Upper lobe of right lung (tissue), 1 donor: ENCODE measurements around the gene DDX53. TPM values are rescaled to one million over a fixed set of nuclear protein-coding genes. Genes with fewer than 3 reads are reported as not detected.

ENCODE experiments used
- ATAC-seq: fragments of 200-7000 bp; cut with Tn5 transposase; one replicate; pipeline ENCODE4 v1.9.1; 2020; ENCODE audit warnings: mild to moderate bottlenecking, moderate library complexity
- DNase-seq: peaks from one replicate; pipeline ENCODE4 v3.0.0-alpha.2; 2020
- H3K27ac ChIP-seq: fragments of 200-600 bp; one replicate; pipeline ENCODE4 v1.8.0; 2022
- H3K27me3 ChIP-seq: fragments of 200-600 bp; one replicate; pipeline ENCODE4 v1.8.0; 2022; ENCODE audit warnings: mild to moderate bottlenecking
- H3K36me3 ChIP-seq: fragments of 200-600 bp; one replicate; pipeline ENCODE4 v1.8.0; 2022
- H3K4me1 ChIP-seq: fragments of 200-600 bp; one replicate; pipeline ENCODE4 v1.8.0; 2022
- H3K4me3 ChIP-seq: fragments of 200-600 bp; one replicate; pipeline ENCODE4 v1.8.0; 2022; ENCODE audit warnings: mild to moderate bottlenecking
- H3K9me3 ChIP-seq: fragments of 200-600 bp; one replicate; pipeline ENCODE4 v1.8.0; 2022
- intact Hi-C: fragments of 100-400 bp; cut with DNase I; formaldehyde crosslinking; loops from one replicate; pipeline ENCODE4 v1.11.0; 2022
- total RNA-seq: library from RNA; stranded (reverse); fragmentation: NEBNext Ultra II Directional; extraction: Animal tissue kit (Norgen Biotek cat#: 25700); gene quantifications from one replicate; pipeline ENCODE4 v1.2.1, GENCODE V29; 2021
- TF ChIP-seq, protein P1 (sequence below): fragments of 200-600 bp; IDR thresholded peaks from one replicate; pipeline ENCODE4 v1.8.0; 2022; ENCODE audit warnings: antibody characterized with exemption
- donor health status: DM: no; HTN: yes; CAD: no; lungs with severe emphysema.

DDX53 gene
- total RNA-seq, 1 donor from 2014 or later, result not detected

DNA sequence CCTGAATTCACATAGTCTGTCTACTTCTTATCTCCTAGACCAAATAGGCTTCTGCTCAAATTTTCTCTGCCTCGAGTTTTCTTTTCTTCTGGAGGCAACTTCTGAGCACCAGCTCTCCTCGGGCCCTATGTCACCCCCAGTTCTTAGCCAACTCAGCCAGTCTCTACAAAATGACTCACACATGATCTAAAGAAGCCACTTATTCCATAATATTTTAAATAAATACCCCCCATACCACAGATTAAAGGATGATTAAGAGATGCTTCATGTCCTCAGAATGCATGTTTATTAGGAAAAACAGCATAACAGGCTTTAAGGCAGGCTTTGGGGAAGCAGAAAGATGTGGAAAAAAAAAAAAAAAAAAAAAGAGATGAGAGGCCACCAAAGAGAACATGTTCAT, 36.6 kb upstream of the DDX53 start:
- intact Hi-C loops, result no loop called here
- no peaks in the 10 kb centered on the region for H3K36me3 ChIP-seq
- H3K27ac ChIP-seq, result no peak overlapping the region
- H3K27me3 ChIP-seq, result no peaks in the 10 kb centered on the region
- no peak overlapping the region for H3K4me3 ChIP-seq
- TF ChIP-seq, protein P1, sequence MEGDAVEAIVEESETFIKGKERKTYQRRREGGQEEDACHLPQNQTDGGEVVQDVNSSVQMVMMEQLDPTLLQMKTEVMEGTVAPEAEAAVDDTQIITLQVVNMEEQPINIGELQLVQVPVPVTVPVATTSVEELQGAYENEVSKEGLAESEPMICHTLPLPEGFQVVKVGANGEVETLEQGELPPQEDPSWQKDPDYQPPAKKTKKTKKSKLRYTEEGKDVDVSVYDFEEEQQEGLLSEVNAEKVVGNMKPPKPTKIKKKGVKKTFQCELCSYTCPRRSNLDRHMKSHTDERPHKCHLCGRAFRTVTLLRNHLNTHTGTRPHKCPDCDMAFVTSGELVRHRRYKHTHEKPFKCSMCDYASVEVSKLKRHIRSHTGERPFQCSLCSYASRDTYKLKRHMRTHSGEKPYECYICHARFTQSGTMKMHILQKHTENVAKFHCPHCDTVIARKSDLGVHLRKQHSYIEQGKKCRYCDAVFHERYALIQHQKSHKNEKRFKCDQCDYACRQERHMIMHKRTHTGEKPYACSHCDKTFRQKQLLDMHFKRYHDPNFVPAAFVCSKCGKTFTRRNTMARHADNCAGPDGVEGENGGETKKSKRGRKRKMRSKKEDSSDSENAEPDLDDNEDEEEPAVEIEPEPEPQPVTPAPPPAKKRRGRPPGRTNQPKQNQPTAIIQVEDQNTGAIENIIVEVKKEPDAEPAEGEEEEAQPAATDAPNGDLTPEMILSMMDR, result no peak
- H3K9me3 ChIP-seq, result no peaks in the 10 kb centered on the region
- no peak for ATAC-seq
- DNase-seq, result no peak
- no peaks in the 10 kb centered on the region for H3K4me1 ChIP-seq

DNA sequence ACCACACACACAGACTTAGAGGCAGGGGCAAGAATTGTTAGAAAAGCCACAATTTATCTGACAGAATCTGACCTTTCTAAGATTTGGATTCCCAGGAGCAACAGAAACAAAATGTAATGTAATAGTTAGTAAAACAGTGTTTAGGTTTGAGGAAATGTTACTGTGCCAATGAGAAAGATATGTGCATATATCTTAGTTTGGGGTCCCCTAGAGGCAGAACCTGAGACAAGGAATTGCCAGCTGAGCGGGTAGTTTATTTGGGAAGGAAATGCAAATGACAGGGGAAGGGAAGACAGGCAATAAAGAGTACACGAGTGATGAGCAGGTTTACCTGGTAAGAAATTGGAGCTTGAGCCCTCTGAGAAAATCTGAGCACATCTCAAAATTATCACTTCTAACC, 31.3 kb upstream of the DDX53 start:
- ATAC-seq (no peak), DNase-seq (no peak)
- Histone ChIP-seq H3K4me1 (no peaks in the 10 kb centered on the region), H3K27me3 (no peaks in the 10 kb centered on the region), H3K4me3 (no peak overlapping the region), H3K36me3 (no peaks in the 10 kb centered on the region), H3K9me3 (no peaks in the 10 kb centered on the region), H3K27ac (no peak overlapping the region)
- TF ChIP-seq, protein P1, result no peak
- intact Hi-C loops, result no loop called here

DNA sequence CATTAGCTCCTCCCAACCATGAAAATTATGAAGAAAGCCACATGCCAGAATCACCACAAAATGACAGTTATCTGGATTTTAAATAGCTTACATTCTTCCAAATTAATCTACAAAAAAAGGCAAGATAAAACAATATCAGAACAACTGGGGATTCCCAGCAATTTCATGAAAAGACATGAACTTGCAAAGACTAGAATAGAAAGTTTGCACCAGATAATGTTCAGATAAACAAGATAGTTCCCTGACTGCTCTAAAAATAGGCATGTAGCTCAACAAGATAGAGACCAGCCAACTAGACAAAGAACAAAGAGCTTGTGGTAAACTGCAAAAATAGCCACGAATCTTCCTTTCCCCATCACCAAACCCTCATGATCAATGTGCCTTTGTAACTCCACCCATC, 30.3 kb upstream of the DDX53 start:
- no peak for ATAC-seq
- no peaks in the 10 kb centered on the region for H3K9me3 ChIP-seq
- H3K4me3 ChIP-seq, result no peak overlapping the region
- H3K27ac ChIP-seq, result no peak overlapping the region
- intact Hi-C loops, result no loop called here
- DNase-seq, result no peak
- H3K4me1 ChIP-seq, result no peaks in the 10 kb centered on the region
- H3K27me3 ChIP-seq, result no peaks in the 10 kb centered on the region
- TF ChIP-seq, protein P1, result no peak
- no peaks in the 10 kb centered on the region for H3K36me3 ChIP-seq

DNA sequence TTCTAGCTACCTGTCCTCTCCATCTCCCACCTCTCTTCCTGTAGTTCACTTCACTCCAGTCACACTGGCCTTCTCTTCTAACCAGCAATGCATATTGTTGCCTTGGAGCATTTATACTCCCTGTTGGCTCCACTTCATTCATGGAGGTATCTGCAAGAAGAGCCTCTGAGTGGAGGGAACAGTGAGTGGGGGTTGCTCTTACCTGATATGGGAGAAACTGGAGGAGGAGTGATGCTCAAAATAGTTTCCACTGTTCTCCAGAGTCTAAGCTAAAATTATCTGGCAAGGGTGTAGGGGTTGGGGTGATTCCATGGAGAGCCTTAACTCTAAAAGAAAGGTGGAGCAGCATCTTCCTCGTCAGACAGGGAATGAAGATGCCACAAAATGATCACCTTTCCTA, 28.9 kb upstream of the DDX53 start:
- DNase-seq (no peak), ATAC-seq (no peak)
- Histone ChIP-seq H3K27ac (no peak overlapping the region), H3K4me1 (no peaks in the 10 kb centered on the region), H3K27me3 (no peaks in the 10 kb centered on the region), H3K9me3 (no peaks in the 10 kb centered on the region), H3K4me3 (no peak overlapping the region), H3K36me3 (no peaks in the 10 kb centered on the region)
- TF ChIP-seq, protein P1, result no peak
- intact Hi-C loops, result no loop called here

DNA sequence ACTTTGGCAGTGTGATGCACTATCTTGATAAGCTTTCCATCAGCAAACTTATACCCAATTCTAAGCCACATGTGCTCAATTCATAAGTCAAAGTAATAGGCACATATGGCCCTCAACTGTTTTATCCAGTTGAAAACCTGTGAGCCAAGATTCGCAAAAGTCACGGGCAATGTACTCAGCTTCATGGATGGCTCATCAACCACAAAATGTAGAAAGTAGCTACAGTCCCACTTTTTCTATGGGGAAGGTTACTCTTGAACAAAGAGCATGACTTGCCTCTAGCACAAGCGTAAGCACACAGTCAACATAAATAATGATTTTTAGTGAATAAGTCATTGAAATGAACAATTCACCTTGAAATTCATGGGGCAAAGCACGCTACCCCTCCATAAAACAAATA, 25.1 kb upstream of the DDX53 start:
- Histone ChIP-seq H3K4me1 (no peaks in the 10 kb centered on the region), H3K9me3 (no peaks in the 10 kb centered on the region), H3K4me3 (no peak overlapping the region), H3K27me3 (no peaks in the 10 kb centered on the region), H3K36me3 (no peaks in the 10 kb centered on the region), H3K27ac (no peak overlapping the region)
- intact Hi-C loops, result no loop called here
- DNase-seq (no peak), ATAC-seq (no peak)
- TF ChIP-seq, protein P1, result no peak

DNA sequence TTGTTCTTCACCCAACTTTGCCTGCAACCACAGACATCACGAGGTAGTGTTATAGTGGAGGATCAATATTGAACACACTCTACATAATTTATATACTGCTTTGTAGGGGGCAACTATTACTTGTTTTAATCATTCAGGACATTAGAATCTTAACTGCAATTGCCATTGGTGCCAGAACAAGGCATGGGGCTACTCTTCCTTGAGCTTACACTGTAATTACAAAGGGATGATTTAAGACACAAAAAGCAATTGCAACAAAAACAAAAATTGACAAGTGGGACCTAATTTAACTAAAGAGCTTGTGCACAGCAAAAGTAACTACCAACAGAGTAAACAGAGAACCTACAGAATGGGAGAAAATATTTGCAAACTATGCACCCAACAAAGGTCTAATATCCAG, 24.0 kb upstream of the DDX53 start:
- Histone ChIP-seq H3K9me3 (no peaks in the 10 kb centered on the region), H3K36me3 (no peaks in the 10 kb centered on the region), H3K27ac (no peak overlapping the region), H3K4me3 (no peak overlapping the region), H3K27me3 (no peaks in the 10 kb centered on the region), H3K4me1 (no peaks in the 10 kb centered on the region)
- intact Hi-C loops, result no loop called here
- TF ChIP-seq, protein P1, result no peak
- ATAC-seq (no peak), DNase-seq (no peak)
